HepG2 (cell line): ENCODE results near the gene ODC1. TPM values are rescaled to one million over a fixed set of nuclear protein-coding genes. Genes with fewer than 3 reads are reported as not detected.

Experiments
- ARID4A ChIP-seq: sonication (generic); formaldehyde crosslinking; IDR thresholded peaks from 2 replicates; pipeline ENCODE4 v1.5.0; 2020; ENCODE audit warnings: mild to moderate bottlenecking, missing genetic modification reagents, borderline replicate concordance
- ERF ChIP-seq: IDR thresholded peaks from 2 replicates; pipeline ENCODE4 v1.6.1; 2018; ENCODE audit warnings: missing biosample characterization, missing genetic modification reagents
- HNRNPLL ChIP-seq: fragments of 200-400 bp; formaldehyde crosslinking; IDR thresholded peaks from 2 replicates; pipeline ENCODE4 v1.6.1; 2017; ENCODE audit warnings: mild to moderate bottlenecking, low read depth, low read length; ENCODE audit not compliant: poor library complexity, severe bottlenecking
- JDP2 ChIP-seq: sonication (generic); formaldehyde crosslinking; IDR thresholded peaks from 2 replicates; pipeline ENCODE4 v1.8.1; 2022; ENCODE audit warnings: missing genetic modification reagents, borderline replicate concordance
- MLX ChIP-seq: IDR thresholded peaks from 2 replicates; pipeline ENCODE4 v1.6.1; 2016
- NR2F6 ChIP-seq, 2 experiments: IDR thresholded peaks; 2 replicates each; pipeline ENCODE4 v1.6.1; 2016; ENCODE audit warnings: antibody characterized with exemption in 1 of 2, mild to moderate bottlenecking in 1 of 2
- PAX8 ChIP-seq: sonication (generic); formaldehyde crosslinking; IDR thresholded peaks from 2 replicates; pipeline ENCODE4 v1.8.0; 2022; ENCODE audit warnings: mild to moderate bottlenecking, missing genetic modification reagents, borderline replicate concordance
- PCBP1 ChIP-seq: fragments of 200-400 bp; formaldehyde crosslinking; IDR thresholded peaks from 2 replicates; pipeline ENCODE4 v1.6.1; 2017; ENCODE audit warnings: mild to moderate bottlenecking, low read depth, low read length, borderline replicate concordance
- RNF2 ChIP-seq: fragments of 450-650 bp; conservative IDR thresholded peaks from 2 replicates; pipeline ENCODE4 v1.6.1; 2016; ENCODE audit warnings: low read depth
- SIN3B ChIP-seq: fragments of 150-350 bp; IDR thresholded peaks from 2 replicates; pipeline ENCODE4 v1.6.1; 2014; ENCODE audit warnings: low read length
- SKI ChIP-seq: fragments of 450-650 bp; IDR thresholded peaks from one replicate; pipeline ENCODE4 v1.6.1; 2018; ENCODE audit warnings: mild to moderate bottlenecking; ENCODE audit not compliant: partially characterized antibody
- SYNCRIP ChIP-seq: fragments of 200-400 bp; formaldehyde crosslinking; IDR thresholded peaks from 2 replicates; pipeline ENCODE4 v1.6.1; 2018; ENCODE audit warnings: mild to moderate bottlenecking, low read depth, low read length; ENCODE audit not compliant: insufficient read depth
- TEAD3 ChIP-seq: optimal IDR thresholded peaks from 2 replicates; pipeline ENCODE3; 2016; ENCODE audit warnings: borderline replicate concordance
- TSC22D2 ChIP-seq: sonication (generic); formaldehyde crosslinking; IDR thresholded peaks from 2 replicates; pipeline ENCODE4 v1.5.1; 2020; ENCODE audit warnings: missing genetic modification reagents, mild to moderate bottlenecking, borderline replicate concordance
- U2AF1 ChIP-seq: fragments of 200-400 bp; formaldehyde crosslinking; optimal IDR thresholded peaks from 2 replicates; pipeline ENCODE3; 2017; ENCODE audit warnings: mild to moderate bottlenecking, low read depth, low read length
- YY1 ChIP-seq: IDR thresholded peaks from 2 replicates; pipeline ENCODE4 v1.6.1; 2011; ENCODE audit warnings: low read length, low read depth, moderate library complexity, mild to moderate bottlenecking; ENCODE audit not compliant: insufficient read depth, insufficient replicate concordance
- ZFP36 ChIP-seq: fragments of 150-350 bp; IDR thresholded peaks from 2 replicates; pipeline ENCODE4 v1.6.1; 2018; ENCODE audit warnings: borderline replicate concordance, low read length, low read depth; ENCODE audit not compliant: partially characterized antibody
- ZNF276 ChIP-seq: sonication (generic); formaldehyde crosslinking; IDR thresholded peaks from 2 replicates; pipeline ENCODE4 v1.4.0; 2020; ENCODE audit warnings: mild to moderate bottlenecking, low read depth, missing genetic modification reagents
- ZNF563 ChIP-seq: sonication (generic); formaldehyde crosslinking; IDR thresholded peaks from 2 replicates; pipeline ENCODE4 v1.8.0; 2022; ENCODE audit warnings: mild to moderate bottlenecking, moderate library complexity, missing genetic modification reagents
- ZNF576 ChIP-seq: sonication (generic); formaldehyde crosslinking; IDR thresholded peaks from 2 replicates; pipeline ENCODE4 v1.4.0; 2020; ENCODE audit warnings: mild to moderate bottlenecking, missing genetic modification reagents
- ZNF777 ChIP-seq: sonication (generic); formaldehyde crosslinking; IDR thresholded peaks from 2 replicates; pipeline ENCODE4 v1.4.0; 2020; ENCODE audit warnings: missing genetic modification reagents
- ZNF782 ChIP-seq: sonication (generic); formaldehyde crosslinking; IDR thresholded peaks from 2 replicates; pipeline ENCODE4 v1.4.0; 2020; ENCODE audit warnings: missing genetic modification reagents, mild to moderate bottlenecking, borderline replicate concordance
- polyA plus RNA-seq, 8 experiments: library from polyadenylated mRNA; depleted of rRNA in 3 of 8; stranded (reverse) in 7 of 8; unstranded in 1 of 8; fragments of >200 nt; fragmentation: Illumina TruSeq in 4 of 8; extraction: Trizol in 4 of 8; gene quantifications; 2 replicates each; pipeline versions ENCODE4 v1.2.1 to v1.2.3, GENCODE V29; 2011 to 2016; ENCODE audit warnings: low read depth in 4 of 8, missing spikeins in 1 of 8, mixed read lengths in 1 of 8; ENCODE audit not compliant: insufficient read depth in 1 of 8
- total RNA-seq, 5 experiments: library from RNA; depleted of rRNA; stranded (reverse); fragments of >200 nt; fragmentation: Illumina TruSeq; extraction: Trizol; gene quantifications; 2 replicates each; pipeline ENCODE4 v1.2.3, GENCODE V29; 2016; ENCODE audit warnings: low read depth in 1 of 5

The ODC1 gene
- total and polyA plus RNA-seq, 2 of the 13 experiments (the other 11 are each of a cell fraction or from before 2014, with no cell fraction given), result 142 to 371 TPM

- TF ChIP-seq ZNF576 (CRISPR knock-in tag) (peak; percentile 96; the same call in 1 of the 2 replicates), ZNF563 (peak; percentile 99; the same call in 1 of the 2 replicates), HNRNPLL (peak; percentile 83), RNF2 (peak; percentile 99), ZNF276 (CRISPR knock-in tag) (peak; percentile 99), ERF (peak; percentile 100), ZFP36 (no peak), ARID4A (CRISPR knock-in tag) (peak; percentile 94), NR2F6 (IDR thresholded peaks at IDR 0.05) (no peak), NR2F6 (CRISPR knock-in tag; IDR thresholded peaks at IDR 0.05) (peak; percentile 52; the same call in 1 of the 2 replicates), JDP2 (CRISPR knock-in tag) (0 out of 2 replicates have a peak, but pooled peaks have one; percentile 54), TSC22D2 (CRISPR knock-in tag) (peak; percentile 97), TEAD3 (peak; percentile 76), MLX (peak; percentile 75; the same call in 1 of the 2 replicates), U2AF1 (peak; percentile 40), YY1 (peak; percentile 54), ZNF782 (CRISPR knock-in tag) (peak; percentile 99), PCBP1 (no peak), SIN3B (no peak), PAX8 (CRISPR knock-in tag) (peak; percentile 98), SKI (no peak), ZNF777 (peak; percentile 89), SYNCRIP (no peak)
These were observed 704 bp upstream of the ODC1 start (continued) for GRCh38 chr2:10448576-10449485.
